ENCODE data around the gene PGLYRP2.
"Not testable (repeated sequence)": the region's sequence is repeated elsewhere in the genome, so short reads cannot be mapped to it uniquely, and the experiment has no call there.

The PGLYRP2 gene

DNA sequence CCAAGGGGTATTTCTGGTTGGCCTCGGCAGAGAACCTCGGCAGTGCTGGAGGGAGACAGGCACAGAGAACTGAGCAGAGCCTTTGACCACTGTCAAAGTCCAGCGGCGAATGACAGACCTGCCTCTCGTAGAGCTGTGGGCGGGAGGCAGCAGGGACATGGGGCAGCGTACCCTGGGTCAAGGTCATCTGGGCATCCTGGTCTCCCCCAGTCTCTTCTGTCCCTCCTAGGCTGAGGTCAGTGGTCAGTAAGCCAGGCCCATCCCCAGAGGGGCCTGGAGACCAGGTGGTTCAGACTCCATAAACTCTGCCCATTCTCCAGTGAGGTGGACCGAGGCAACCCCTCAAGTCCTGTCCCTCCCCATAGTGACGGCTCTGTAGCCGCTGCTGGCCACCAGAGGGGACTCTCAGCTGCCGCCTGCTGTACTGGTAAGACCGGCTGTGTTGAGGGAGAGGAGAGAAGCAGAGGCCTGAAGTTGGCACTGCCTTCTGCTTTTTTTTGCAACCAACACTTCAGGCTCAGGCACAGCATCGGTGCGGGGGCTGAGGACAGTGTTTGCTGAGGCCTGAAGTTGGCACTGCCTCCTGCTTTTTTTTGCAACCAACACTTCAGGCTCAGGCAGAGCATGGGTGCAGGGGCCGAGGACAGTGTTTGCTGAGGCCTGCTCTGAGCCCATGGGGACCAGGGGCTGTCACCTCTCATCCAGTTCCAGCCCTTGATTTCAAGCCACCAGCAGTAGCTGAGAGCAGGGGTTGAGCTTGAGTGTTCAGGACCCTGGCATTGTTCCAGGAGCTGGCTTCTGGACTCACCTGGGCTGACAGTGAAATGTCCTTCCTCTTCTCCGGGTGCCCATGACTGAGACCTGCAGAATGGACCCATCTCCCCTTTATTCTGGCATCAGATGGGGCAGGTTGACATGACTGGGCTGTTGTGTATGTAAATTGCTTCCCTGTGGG, at the start of gene PGLYRP2:
Gene PGLYRP2 (minus strand): TSS at position 111 of the 955 bp plus-strand sequence. CDS start 130 bp downstream, outside the sequence.
- DNase-seq: no peak

- no peak for DNase-seq
Measured at GRCh38 chr19:15527705-15528104, 48.4 kb upstream of the PGLYRP2 start.

DNA sequence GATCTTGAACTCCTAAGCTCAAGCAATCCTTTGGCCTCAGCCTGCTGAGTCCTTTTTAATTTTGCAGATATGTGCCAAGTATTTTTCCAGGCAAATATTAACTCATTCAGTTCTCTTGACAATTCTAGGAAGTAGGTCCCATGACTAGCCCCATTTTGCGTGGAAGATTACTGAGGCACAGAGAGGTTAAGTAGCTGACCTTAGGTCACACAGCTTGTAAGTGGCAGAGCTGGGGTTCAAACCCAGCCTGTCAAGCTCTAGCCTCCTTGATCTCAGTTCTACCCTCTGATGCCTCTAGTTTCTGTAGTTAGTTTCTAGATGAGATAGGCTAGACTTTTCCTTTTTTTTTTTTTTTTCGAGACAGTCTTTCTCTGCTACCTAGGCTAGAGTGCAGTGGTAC, 47.1 kb upstream of the PGLYRP2 start:
- no peak for DNase-seq

DNA sequence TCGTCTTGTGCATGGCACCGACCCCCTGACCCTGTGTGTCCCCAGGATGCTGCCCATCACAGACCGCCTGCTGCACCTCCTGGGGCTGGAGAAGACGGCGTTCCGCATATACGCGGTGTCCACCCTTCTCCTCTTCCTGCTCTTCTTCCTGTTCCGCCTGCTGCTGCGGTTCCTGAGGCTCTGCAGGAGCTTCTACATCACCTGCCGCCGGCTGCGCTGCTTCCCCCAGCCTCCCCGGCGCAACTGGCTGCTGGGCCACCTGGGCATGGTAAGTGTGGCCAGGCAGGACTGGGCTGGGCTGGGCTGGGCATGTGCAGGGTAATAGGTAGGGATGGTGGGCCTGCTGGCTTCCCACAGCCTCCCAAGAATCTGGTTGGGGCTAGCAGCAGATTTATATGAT, 46.0 kb upstream of the PGLYRP2 start:
- no peak for DNase-seq

GRCh38 chr19:15524781-15525180, 45.5 kb upstream of the PGLYRP2 start:
- no peak for DNase-seq

- no peak for DNase-seq
Measured at GRCh38 chr19:15519433-15519976, 40.2 kb upstream of the PGLYRP2 start.

DNA sequence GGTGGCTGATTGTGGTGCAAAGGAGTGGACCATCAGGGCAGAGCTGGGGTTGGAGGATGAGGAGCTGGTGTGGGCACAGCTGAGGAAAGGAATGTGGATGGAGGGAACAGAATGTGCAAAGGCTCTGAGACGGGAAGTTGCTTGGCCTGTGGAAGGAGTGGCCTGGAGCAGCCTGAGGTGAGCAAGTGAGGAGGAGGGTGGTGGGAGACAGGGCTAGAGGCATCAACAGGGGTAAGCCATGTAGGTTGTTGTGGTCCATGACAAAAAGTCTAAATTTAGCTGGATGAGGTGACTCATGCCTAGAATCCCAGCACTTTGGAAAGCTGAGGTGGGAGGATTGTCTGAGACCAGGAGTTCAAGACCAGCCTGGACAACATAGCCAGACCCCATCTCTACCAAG, 38.5 kb upstream of the PGLYRP2 start:
- no peak for DNase-seq

GRCh38 chr19:15516363-15516762, 37.1 kb upstream of the PGLYRP2 start:
- DNase-seq: no peak

- not testable (repeated sequence) for DNase-seq
Measured at GRCh38 chr19:15515227-15515625, 35.9 kb upstream of the PGLYRP2 start.

- DNase-seq: no peak
Measured at GRCh38 chr19:15511671-15512424, 32.5 kb upstream of the PGLYRP2 start.

DNA sequence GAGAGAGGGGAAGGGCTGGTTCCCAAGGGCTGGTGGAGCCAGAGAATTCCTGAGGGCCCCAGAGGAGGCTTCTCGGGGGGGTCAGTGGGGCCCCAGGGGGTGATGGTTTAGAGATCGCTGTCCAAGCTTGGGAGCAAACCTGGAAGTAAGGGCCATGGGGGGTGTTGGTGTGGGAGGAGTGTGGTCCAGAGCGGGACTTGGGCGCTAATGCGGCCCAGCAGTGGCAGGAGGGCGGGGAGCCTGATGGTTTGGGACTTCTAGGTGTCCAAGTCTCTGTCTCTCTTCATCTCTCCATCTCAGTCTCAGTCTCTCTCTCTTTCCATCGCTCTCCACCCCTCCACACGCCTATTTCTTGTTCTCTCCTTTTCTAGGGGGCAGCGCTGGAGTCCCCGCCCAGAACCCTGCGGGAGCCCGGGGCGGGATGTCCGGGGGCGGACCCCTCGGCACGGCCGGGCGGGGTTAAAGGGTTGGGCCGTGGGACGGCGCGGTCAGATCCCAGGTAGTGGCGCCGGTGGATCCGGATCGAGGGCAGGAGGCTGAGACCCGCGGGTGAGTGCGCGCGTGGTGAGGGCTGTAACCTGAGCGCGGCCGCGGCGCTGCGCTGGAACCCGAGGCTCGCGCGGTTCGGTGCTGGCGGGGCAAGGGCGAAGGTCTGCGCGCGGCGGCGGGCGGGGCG, 28.9 kb upstream of the PGLYRP2 start, which contains the start of gene CYP4F22:
Gene CYP4F22 (plus strand): TSS at position 491 of the 676 bp plus-strand sequence. CDS start 16,812 bp downstream, outside the sequence.
- peak in 1 of 2 donors; percentile 12 for DNase-seq

DNA sequence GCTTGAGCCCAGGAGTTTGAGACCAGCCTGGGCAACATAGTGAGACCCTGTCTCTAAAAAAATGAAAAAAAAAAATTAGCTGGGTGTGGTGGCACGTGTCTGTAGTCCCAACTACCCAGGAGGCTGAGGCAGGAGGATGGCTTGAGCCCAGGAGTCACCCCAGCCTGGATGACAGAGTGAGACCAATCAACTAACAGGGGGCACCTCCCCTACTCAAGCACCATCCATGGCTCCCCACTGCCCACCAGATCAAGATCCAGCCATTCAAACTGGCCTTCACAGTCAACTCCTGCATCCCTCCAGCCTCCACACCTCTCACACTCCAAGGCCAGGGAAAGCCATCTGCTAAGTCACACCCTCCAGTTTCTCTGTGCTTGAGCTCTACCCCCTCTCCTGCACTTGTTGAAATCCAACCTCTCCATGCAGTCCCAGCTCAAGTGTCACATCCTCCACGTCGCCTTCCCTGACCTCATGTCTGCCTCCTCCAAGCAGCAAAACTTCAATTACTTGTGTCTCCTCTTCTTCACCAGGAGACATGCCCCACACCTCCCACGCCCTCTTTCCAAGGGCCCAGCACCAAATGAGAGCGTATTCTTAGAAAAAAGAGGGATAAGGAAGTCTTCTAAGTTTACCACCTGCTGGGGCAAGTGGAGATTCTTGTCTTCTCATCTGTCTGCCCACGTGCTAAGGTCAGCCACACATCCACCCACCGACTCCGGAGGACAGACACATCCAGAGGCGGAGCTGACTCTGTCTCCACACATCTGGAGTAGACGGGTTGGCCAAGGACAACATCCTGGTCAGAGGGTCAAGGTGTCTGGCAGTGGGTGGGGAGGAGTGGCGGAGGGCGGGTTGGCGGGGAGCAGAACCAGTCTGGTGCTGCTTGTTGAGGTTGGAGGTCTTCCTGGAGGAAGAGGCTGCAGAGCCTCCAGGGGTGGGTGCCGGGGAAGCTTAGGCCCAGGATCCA, 28.1 kb upstream of the PGLYRP2 start:
- no peak for DNase-seq

DNA sequence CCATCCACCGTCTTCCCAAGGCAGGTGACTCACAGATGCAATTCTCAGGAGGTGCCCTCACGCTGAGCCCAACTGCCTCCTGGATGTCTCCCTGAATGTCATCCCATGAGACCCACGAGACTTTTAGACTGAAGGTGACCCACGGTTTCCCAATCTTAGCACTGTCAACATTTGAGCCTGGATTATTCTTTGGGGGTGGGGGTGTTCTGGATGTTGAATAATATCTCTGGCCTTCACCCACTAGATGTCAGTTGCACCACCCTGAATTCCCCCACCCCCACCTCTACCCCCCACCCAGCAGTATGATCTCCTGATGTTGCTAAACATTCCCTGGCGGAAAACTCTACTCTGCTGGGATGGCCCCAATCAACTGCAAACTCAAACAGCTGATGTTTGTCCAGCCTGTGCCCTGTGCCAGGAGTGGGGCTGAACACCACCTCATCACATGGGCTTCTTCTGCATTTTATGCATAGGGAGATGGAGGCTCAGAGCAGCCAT, 26.8 kb upstream of the PGLYRP2 start:
- no peak for DNase-seq

DNA sequence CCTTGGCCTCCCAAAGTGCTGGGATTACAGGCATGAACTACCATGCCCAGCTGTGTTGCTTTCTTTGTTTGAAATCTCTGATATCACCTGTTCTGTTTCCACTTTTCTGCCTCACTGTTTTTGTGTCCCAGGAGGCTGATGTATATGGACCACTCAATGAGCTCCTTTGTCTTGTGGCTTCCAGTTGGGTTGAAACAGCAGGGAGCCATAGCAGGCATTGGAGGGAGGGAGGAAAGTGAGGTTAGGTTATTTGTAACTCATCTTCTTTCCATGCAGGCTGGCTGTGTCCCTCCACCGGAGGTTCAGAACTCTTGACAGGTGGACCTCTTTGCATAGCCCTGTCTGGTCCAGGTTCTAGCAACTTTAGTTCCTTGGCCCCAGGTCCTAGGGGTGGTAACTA, 23.0 kb upstream of the PGLYRP2 start:
- DNase-seq: no peak

DNA sequence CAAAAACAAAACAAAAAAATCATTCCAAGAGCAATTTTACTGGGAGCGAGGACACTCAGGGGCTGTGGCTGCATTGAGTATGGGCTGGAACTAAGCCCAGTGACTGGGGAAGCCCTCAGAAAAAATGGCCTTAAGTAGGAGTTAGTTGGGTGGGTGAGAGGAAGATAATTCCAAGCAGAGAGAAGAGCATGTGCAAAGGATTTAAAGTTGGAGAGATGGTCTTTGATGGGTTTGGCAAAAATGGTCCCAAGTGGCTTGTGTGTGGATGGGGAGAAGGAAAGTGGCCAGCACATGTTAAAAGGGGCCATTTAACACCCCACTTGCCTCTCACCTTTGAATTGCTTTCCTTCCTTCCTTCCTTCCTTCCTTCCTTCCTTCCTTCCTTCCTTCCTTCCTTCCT, 22.3 kb upstream of the PGLYRP2 start:
- DNase-seq: no peak

DNA sequence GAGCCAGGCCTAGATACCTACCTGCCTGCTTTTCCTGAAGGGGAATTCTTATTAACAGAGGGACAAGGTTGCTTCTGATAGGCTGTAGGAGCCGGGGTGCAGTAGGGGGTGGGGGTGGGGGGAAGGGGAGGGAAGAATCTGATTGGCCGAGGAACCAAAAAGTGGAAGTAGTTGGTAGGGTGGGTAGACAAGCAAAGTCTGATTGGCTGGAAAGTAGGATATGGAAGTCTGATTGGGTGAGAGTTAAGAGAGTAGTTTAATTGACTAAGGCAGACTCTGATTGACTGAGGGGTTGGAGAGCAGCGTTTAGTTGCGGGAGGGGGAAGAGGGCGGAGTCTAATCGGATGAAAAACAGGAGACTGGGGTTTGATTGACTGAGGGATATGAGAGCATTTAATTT, 19.6 kb upstream of the PGLYRP2 start:
- DNase-seq: no peak

- no peak for DNase-seq
Measured at GRCh38 chr19:15498156-15498858, 19.0 kb upstream of the PGLYRP2 start.

DNA sequence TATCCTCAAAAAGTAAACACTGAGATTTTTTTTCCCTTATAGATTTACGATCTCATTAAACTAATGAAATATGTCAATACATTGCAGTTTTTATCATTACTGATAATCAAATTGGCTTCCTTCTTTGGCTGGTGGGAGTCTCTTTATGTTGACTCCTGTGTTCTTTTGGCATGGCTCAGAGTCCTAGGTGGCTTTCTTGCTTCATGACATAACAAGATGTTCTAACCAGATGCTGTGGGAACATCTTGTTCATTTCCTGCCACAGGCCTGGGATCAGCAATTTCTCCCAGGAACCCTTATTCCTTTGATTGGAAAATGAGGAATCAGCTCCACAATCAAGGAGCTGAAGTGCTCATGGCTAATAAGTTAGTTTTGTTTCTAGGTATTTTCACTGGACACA, 15.8 kb upstream of the PGLYRP2 start:
- no peak for DNase-seq

- no peak for DNase-seq
Measured at GRCh38 chr19:15488489-15489226, 9.4 kb upstream of the PGLYRP2 start.

- no peak for DNase-seq
Measured at GRCh38 chr19:15487038-15487437, 7.7 kb upstream of the PGLYRP2 start.

All from activated CD4-positive, alpha-beta T cell treated with anti-CD3 and anti-CD28 coated beads for 4 hours (primary cell).